ENCODE data around the gene ZNF473.
A peak's percentile ranks its signal among the peaks of the same experiment; 100 is the strongest.
"Not testable (repeated sequence)": the region's sequence is repeated elsewhere in the genome, so short reads cannot be mapped to it uniquely, and the experiment has no call there.

The ZNF473 gene

DNA sequence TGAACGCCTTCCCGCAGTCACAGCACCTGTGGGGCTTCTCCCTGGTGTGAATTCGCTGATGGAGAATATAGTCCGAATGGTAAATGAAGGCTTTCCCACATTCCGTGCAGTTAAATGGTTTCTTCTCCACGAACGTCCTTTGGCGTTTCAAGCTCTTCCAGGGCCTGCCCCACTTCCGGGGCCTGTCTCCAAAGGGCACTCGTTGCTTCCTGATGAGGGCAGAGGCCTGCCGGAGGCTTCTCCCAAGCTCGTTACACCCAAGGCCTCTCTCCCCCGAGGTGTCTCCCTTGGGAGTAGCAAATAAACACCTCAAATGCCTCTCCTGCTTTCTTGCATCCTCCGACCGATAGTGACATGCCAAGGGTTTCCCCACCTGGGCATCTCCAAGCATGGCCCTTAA is 34.3 kb downstream of the ZNF473 start:
- peaks cover 22 to 27% (median 24%) of the 10 kb centered on the region in 5 donors for H3K9me3 ChIP-seq (ENCODE audit: control insufficient read depth in 5 of 5, low read length in 5 of 5)
- H3K4me3 ChIP-seq (ENCODE audit: low read depth in 1 of 5, low read length in 5 of 5), result peak overlapping the region in 3 of 5 donors; percentile 22 to 48 (median 37)
- peak overlapping the region in 1 of 5 donors; percentile 100 for H3K9ac ChIP-seq (ENCODE audit: low read length in 5 of 5)
- peaks cover 0 to 14% (median 0%) of the 10 kb centered on the region in 5 donors for H3K27me3 ChIP-seq (ENCODE audit: control insufficient read depth in 5 of 5, insufficient read depth in 4 of 5, low read length in 5 of 5)
- peaks cover 0 to 17% (median 0%) of the 10 kb centered on the region in 5 donors for H3K4me1 ChIP-seq (ENCODE audit: control insufficient read depth in 5 of 5, insufficient read depth in 5 of 5, low read length in 5 of 5)
- peaks cover 0 to 5% (median 0%) of the 10 kb centered on the region in 5 donors for H3K36me3 ChIP-seq (ENCODE audit: control insufficient read depth in 5 of 5, insufficient read depth in 5 of 5, low read length in 5 of 5)
- no peak overlapping the region for H3K27ac ChIP-seq (ENCODE audit: low read depth, low read length)

DNA sequence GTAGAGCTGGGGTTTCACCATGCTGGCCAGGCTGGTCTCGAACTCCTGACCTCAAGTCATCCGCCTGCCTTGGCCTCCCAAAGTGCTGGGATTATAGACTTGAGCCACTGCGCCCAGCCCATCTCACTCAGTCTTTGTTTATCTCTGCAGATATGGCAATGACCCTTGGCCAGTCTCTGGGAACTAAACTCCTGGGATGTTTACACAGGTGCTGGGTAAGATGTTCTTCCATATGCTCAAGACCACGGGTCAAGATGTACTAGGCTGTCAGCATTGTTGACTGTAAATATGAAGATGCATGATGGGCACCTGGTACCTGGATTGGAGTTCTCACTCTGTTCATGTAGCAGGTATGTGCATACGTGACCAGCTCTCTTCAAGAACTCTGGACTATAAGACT is 35.8 kb downstream of the ZNF473 start:
- no peak overlapping the region for H3K27ac ChIP-seq (ENCODE audit: low read depth, low read length)
- no peak overlapping the region for H3K9ac ChIP-seq (ENCODE audit: low read length in 5 of 5)
- peaks cover 0 to 17% (median 0%) of the 10 kb centered on the region in 5 donors for H3K4me1 ChIP-seq (ENCODE audit: control insufficient read depth in 5 of 5, insufficient read depth in 5 of 5, low read length in 5 of 5)
- no peak overlapping the region for H3K4me3 ChIP-seq (ENCODE audit: low read depth in 1 of 5, low read length in 5 of 5)
- H3K27me3 ChIP-seq (ENCODE audit: control insufficient read depth in 5 of 5, insufficient read depth in 4 of 5, low read length in 5 of 5), result peaks cover 0 to 14% (median 2%) of the 10 kb centered on the region in 5 donors
- peaks cover 22 to 27% (median 24%) of the 10 kb centered on the region in 5 donors for H3K9me3 ChIP-seq (ENCODE audit: control insufficient read depth in 5 of 5, low read length in 5 of 5)
- H3K36me3 ChIP-seq (ENCODE audit: control insufficient read depth in 5 of 5, insufficient read depth in 5 of 5, low read length in 5 of 5), result peaks cover 0 to 5% (median 0%) of the 10 kb centered on the region in 5 donors

DNA sequence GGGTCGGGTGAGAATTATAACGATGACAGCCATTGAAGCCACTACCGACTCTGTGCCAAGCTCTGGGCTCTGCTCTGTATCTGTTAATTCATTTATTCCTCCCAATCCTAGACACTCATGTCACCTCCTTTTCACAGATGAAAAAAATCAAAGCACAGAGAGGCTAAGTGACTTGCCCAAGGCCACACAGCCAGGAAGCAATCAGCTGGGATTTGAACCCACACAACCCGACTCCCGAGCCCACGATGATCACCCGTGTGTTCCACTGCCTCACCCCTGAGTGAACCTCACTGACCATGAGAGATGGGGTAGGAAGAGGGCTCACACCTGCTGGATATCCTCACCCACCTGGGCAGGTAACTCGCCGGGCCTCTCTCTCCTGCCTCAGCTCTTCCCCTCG is 40.1 kb downstream of the ZNF473 start:
- Histone ChIP-seq H3K36me3 (ENCODE audit: control insufficient read depth in 5 of 5, insufficient read depth in 5 of 5, low read length in 5 of 5) (no peaks in the 10 kb centered on the region), H3K4me1 (ENCODE audit: control insufficient read depth in 5 of 5, insufficient read depth in 5 of 5, low read length in 5 of 5) (no peaks in the 10 kb centered on the region), H3K27ac (ENCODE audit: low read depth, low read length) (no peak overlapping the region), H3K4me3 (ENCODE audit: low read depth in 1 of 5, low read length in 5 of 5) (no peak overlapping the region), H3K9me3 (ENCODE audit: control insufficient read depth in 5 of 5, low read length in 5 of 5) (no peaks in the 10 kb centered on the region), H3K9ac (ENCODE audit: low read length in 5 of 5) (no peak overlapping the region), H3K27me3 (ENCODE audit: control insufficient read depth in 5 of 5, insufficient read depth in 4 of 5, low read length in 5 of 5) (peaks cover 0 to 12% (median 0%) of the 10 kb centered on the region in 5 donors)

DNA sequence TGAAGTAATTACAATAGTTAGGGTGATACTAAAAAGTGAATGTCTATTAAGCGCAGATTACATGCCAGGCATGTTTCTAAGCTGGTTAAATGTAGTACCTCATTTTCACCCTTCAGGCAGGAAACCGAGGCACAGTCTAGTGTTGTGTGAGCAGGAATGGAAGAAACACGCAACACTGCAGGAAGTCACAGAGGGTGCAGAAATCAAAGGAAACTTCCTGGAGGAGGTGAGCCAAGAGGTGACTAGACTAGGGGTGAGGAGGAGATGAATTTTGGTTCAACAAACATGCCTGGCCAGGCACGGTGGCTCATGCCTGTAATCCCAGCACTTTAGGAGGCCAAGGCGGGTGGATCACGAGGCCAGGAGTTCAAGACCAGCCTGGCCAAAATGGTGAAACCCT is 41.8 kb downstream of the ZNF473 start:
- Histone ChIP-seq H3K9me3 (ENCODE audit: control insufficient read depth in 5 of 5, low read length in 5 of 5) (peaks cover 0 to 2% (median 0%) of the 10 kb centered on the region in 5 donors), H3K36me3 (ENCODE audit: control insufficient read depth in 5 of 5, insufficient read depth in 5 of 5, low read length in 5 of 5) (no peaks in the 10 kb centered on the region), H3K9ac (ENCODE audit: low read length in 5 of 5) (no peak overlapping the region), H3K4me1 (ENCODE audit: control insufficient read depth in 5 of 5, insufficient read depth in 5 of 5, low read length in 5 of 5) (no peaks in the 10 kb centered on the region), H3K27ac (ENCODE audit: low read depth, low read length) (no peak overlapping the region), H3K27me3 (ENCODE audit: control insufficient read depth in 5 of 5, insufficient read depth in 4 of 5, low read length in 5 of 5) (peaks cover 0 to 12% (median 0%) of the 10 kb centered on the region in 5 donors), H3K4me3 (ENCODE audit: low read depth in 1 of 5, low read length in 5 of 5) (no peak overlapping the region)

- H3K27me3 ChIP-seq (ENCODE audit: control insufficient read depth in 5 of 5, insufficient read depth in 4 of 5, low read length in 5 of 5), result peaks cover 0 to 12% (median under 1%) of the 10 kb centered on the region in 5 donors
- H3K27ac ChIP-seq (ENCODE audit: low read depth, low read length); H3K4me3 ChIP-seq (ENCODE audit: low read depth in 1 of 5, low read length in 5 of 5); H3K9me3 ChIP-seq (ENCODE audit: control insufficient read depth in 5 of 5, low read length in 5 of 5); H3K4me1 ChIP-seq (ENCODE audit: control insufficient read depth in 5 of 5, insufficient read depth in 5 of 5, low read length in 5 of 5); H3K36me3 ChIP-seq (ENCODE audit: control insufficient read depth in 5 of 5, insufficient read depth in 5 of 5, low read length in 5 of 5); H3K9ac ChIP-seq (ENCODE audit: low read length in 5 of 5): not testable (repeated sequence)
Observed at GRCh38 chr19:50068382-50068781, 42.6 kb downstream of the ZNF473 start.

DNA sequence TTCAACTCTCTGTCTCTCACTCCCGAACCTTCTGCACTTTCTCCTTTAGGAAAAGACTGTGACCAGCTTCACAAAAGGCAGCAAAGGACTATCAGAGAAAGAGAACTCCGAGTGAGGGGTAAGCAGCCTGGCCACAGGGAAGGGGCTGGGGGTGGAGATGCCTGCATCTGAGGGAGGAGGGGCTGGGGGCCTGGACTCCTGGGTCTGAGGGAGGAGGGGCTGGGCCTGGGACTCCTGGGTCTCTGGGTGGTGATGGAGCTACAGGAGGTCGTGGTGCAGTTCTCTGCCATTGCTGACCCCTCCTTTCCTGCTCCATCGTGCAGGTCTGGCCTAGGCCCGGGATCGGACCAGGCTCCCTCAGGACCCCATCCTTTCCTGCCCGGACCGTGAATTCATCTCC is 49.3 kb downstream of the ZNF473 start:
- H3K4me1 ChIP-seq (ENCODE audit: control insufficient read depth in 5 of 5, insufficient read depth in 5 of 5, low read length in 5 of 5); H3K36me3 ChIP-seq (ENCODE audit: control insufficient read depth in 5 of 5, insufficient read depth in 5 of 5, low read length in 5 of 5); H3K4me3 ChIP-seq (ENCODE audit: low read depth in 1 of 5, low read length in 5 of 5); H3K9me3 ChIP-seq (ENCODE audit: control insufficient read depth in 5 of 5, low read length in 5 of 5); H3K27ac ChIP-seq (ENCODE audit: low read depth, low read length); H3K9ac ChIP-seq (ENCODE audit: low read length in 5 of 5); H3K27me3 ChIP-seq (ENCODE audit: control insufficient read depth in 5 of 5, insufficient read depth in 4 of 5, low read length in 5 of 5): not testable (repeated sequence)

DNA sequence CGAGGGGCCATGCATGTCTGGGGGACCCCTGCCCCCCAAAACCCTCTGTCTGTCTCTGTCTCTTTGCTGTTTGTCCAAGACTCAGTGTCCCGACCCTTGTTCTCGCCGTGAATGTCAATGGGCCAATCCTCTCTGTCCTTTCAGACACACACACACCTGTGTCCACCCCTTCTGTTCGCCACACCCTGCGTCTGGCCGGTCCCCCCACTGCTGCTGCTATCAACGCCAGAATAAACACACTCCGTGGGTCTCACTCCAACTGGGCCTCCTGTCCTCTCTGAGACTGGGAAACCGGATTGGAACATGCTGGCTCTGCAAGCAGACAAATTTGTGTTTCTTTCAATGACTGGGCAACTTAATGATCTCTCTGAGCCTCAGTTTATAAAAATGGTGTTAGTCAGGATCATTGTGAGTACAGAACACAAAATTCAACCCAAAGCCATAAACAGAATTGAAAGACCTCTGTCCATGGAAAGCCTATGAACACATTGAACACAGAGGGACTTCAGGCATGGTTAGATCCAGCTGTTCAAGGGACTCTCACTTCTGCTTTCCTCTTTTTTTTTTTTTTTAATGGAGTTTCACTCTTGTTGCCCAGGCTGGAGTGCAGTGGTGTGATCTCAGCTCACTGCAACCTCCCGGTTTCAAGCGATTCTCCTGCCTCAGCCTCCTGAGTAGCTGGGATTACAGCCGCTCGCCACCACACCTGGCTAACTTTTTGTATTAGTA is 50.0 kb downstream of the ZNF473 start:
- not testable (repeated sequence) for H3K27me3 ChIP-seq (ENCODE audit: control insufficient read depth in 5 of 5, insufficient read depth in 4 of 5, low read length in 5 of 5); H3K4me1 ChIP-seq (ENCODE audit: control insufficient read depth in 5 of 5, insufficient read depth in 5 of 5, low read length in 5 of 5); H3K9me3 ChIP-seq (ENCODE audit: control insufficient read depth in 5 of 5, low read length in 5 of 5); H3K9ac ChIP-seq (ENCODE audit: low read length in 5 of 5); H3K4me3 ChIP-seq (ENCODE audit: low read depth in 1 of 5, low read length in 5 of 5); H3K36me3 ChIP-seq (ENCODE audit: control insufficient read depth in 5 of 5, insufficient read depth in 5 of 5, low read length in 5 of 5); H3K27ac ChIP-seq (ENCODE audit: low read depth, low read length)

DNA sequence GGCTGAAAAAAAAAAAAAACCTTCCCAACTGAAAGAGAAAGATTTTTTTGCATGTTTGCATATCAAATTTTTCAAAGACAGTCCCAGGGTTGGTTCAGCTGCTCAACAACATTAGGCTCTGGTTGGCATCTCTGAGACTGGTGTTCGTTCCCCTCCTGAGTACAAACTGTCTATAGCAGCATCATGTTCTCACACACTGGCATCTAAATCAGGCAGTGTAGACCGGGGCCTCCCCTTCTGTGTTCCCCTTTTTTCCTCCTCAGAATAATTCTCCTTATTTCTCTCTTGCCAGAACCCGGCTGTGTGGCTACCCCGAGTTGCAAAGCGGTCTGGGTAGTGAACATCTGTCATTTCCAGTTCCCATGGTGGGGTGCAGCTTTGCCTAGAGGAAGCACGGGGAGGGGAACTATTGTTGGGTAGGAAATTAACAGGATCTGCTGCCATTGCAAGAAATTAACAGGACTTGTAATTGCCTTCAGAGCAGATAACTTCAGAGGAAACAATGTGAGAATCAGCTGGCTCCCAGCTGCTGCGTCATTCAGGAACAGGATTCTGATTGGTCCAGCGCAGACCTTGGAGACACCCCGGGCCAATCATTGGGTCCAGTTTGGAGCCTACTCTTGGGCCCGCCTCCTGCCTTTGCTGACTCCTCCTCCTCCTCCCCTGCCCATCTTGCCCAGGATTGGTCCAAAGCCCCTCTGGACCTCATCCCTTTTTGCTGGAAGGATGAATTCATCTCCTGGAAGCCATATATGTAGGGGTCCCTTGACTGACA is 51.0 kb downstream of the ZNF473 start:
- not testable (repeated sequence) for H3K9ac ChIP-seq (ENCODE audit: low read length in 5 of 5); H3K9me3 ChIP-seq (ENCODE audit: control insufficient read depth in 5 of 5, low read length in 5 of 5); H3K27me3 ChIP-seq (ENCODE audit: control insufficient read depth in 5 of 5, insufficient read depth in 4 of 5, low read length in 5 of 5); H3K36me3 ChIP-seq (ENCODE audit: control insufficient read depth in 5 of 5, insufficient read depth in 5 of 5, low read length in 5 of 5); H3K4me1 ChIP-seq (ENCODE audit: control insufficient read depth in 5 of 5, insufficient read depth in 5 of 5, low read length in 5 of 5); H3K27ac ChIP-seq (ENCODE audit: low read depth, low read length); H3K4me3 ChIP-seq (ENCODE audit: low read depth in 1 of 5, low read length in 5 of 5)

DNA sequence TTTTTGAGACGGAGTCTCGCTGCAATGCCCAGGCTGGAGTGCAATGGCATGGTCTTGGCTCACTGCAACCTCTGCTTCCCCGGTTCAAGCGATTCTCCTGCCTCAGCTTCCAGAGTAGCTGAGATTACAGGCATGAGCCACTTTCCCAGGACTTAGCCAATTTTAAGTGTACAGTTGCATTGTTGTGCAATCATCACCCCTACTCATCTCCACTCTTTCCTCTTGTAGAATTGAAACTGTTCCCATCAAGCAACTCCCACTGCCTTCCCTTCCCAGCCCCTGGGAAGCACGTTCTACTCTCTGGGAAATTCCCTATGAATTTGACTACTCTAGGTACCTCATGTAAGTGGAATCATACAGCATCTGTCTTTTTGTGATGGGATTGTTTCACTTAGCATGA is 53.2 kb downstream of the ZNF473 start:
- not testable (repeated sequence) for H3K27ac ChIP-seq (ENCODE audit: low read depth, low read length); H3K4me1 ChIP-seq (ENCODE audit: control insufficient read depth in 5 of 5, insufficient read depth in 5 of 5, low read length in 5 of 5); H3K36me3 ChIP-seq (ENCODE audit: control insufficient read depth in 5 of 5, insufficient read depth in 5 of 5, low read length in 5 of 5); H3K9me3 ChIP-seq (ENCODE audit: control insufficient read depth in 5 of 5, low read length in 5 of 5); H3K9ac ChIP-seq (ENCODE audit: low read length in 5 of 5); H3K4me3 ChIP-seq (ENCODE audit: low read depth in 1 of 5, low read length in 5 of 5); H3K27me3 ChIP-seq (ENCODE audit: control insufficient read depth in 5 of 5, insufficient read depth in 4 of 5, low read length in 5 of 5)

DNA sequence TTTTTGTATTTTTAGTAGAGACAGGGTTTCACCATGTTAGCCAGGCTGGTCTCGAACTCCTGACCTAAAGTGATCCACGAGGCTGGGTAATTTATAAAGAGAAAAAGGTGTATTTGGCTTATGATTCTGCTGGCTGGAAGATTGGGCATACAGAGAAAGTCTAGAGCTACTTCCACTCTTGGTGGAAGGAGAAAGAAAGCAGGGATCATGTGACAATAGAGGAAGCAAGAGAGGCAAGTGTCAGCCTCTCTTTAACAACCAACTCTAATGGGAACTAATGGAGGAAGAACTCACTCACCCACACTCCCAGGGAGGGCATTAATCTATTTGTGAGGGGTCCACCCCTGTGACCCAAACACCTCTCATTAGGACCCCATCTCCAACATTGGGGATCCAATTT is 58.6 kb downstream of the ZNF473 start:
- H3K27ac ChIP-seq (ENCODE audit: low read depth, low read length); H3K4me3 ChIP-seq (ENCODE audit: low read depth in 1 of 5, low read length in 5 of 5); H3K9ac ChIP-seq (ENCODE audit: low read length in 5 of 5); H3K9me3 ChIP-seq (ENCODE audit: control insufficient read depth in 5 of 5, low read length in 5 of 5); H3K36me3 ChIP-seq (ENCODE audit: control insufficient read depth in 5 of 5, insufficient read depth in 5 of 5, low read length in 5 of 5); H3K27me3 ChIP-seq (ENCODE audit: control insufficient read depth in 5 of 5, insufficient read depth in 4 of 5, low read length in 5 of 5); H3K4me1 ChIP-seq (ENCODE audit: control insufficient read depth in 5 of 5, insufficient read depth in 5 of 5, low read length in 5 of 5): not testable (repeated sequence)

Measured in subcutaneous abdominal adipose tissue (tissue), 5 donors.